IMR-90 (cell line): ENCODE results near the gene ERCC3. TPM values are rescaled to one million over a fixed set of nuclear protein-coding genes. Genes with fewer than 3 reads are reported as not detected.

ENCODE experiments used
- ATAC-seq: fragments of 200-7000 bp; cut with Tn5 transposase; 2 replicates; pipeline ENCODE4 v1.9.1; 2020; ENCODE audit warnings: low read depth, mild to moderate bottlenecking, moderate library complexity
- BruUV-seq: library from RNA; stranded (reverse); fragments of 400-500 nt; replicated peaks from 2 replicates; lab custom pipeline; 2021; lab: Mats Ljungman, UMichigan
- CTCF ChIA-PET: fragments of 300-600 bp; formaldehyde crosslinking; extraction: SDS; loops from one replicate; lab custom pipeline; 2021; ENCODE audit warnings: antibody characterized with exemption; lab: Yijun Ruan, JAX
- POLR2A ChIA-PET: fragments of 300-600 bp; sonication (Branson Sonifier 250); formaldehyde crosslinking; loops from one replicate; lab custom pipeline; 2022; ENCODE audit warnings: antibody characterized with exemption; ENCODE audit not compliant: unreplicated experiment; lab: Charles Lee
- DNase-seq: peaks from one replicate; pipeline ENCODE4 v3.0.0; 2013
- H2AFZ ChIP-seq: replicated peaks from 2 replicates; pipeline ENCODE3; 2013; ENCODE audit warnings: low read length, mild to moderate bottlenecking; ENCODE audit not compliant: poor library complexity
- H2AK5ac ChIP-seq: 2 replicates; pipeline ENCODE4 v1.6.1; 2013; ENCODE audit warnings: low read depth, low read length, inconsistent platforms
- H2AK9ac ChIP-seq: replicated peaks from 2 replicates; pipeline ENCODE3; 2013; ENCODE audit warnings: mild to moderate bottlenecking, low read depth, low read length, moderate library complexity; ENCODE audit not compliant: poor library complexity
- H2BK120ac ChIP-seq: 2 replicates; pipeline ENCODE4 v1.6.1; 2013; ENCODE audit warnings: low read depth, low read length, inconsistent platforms
- H2BK15ac ChIP-seq: 3 replicates; pipeline ENCODE4 v1.6.1; 2013; ENCODE audit warnings: low read depth, low read length, inconsistent platforms
- H2BK20ac ChIP-seq: 2 replicates; pipeline ENCODE4 v1.6.1; 2013; ENCODE audit warnings: low read depth, mild to moderate bottlenecking, inconsistent platforms, low read length, moderate library complexity
- H2BK5ac ChIP-seq: 2 replicates; pipeline ENCODE4 v1.6.1; 2013; ENCODE audit warnings: mild to moderate bottlenecking, low read depth, low read length, inconsistent platforms; ENCODE audit not compliant: poor library complexity, severe bottlenecking
- H3K14ac ChIP-seq: replicated peaks from 2 replicates; pipeline ENCODE4 v1.6.1; 2013; ENCODE audit warnings: low read depth, low read length, inconsistent platforms
- H3K18ac ChIP-seq: 2 replicates; pipeline ENCODE4 v1.6.1; 2013; ENCODE audit warnings: low read depth, low read length, control low read depth
- H3K23ac ChIP-seq: 2 replicates; pipeline ENCODE4 v1.6.1; 2013; ENCODE audit warnings: low read depth, low read length, inconsistent platforms
- H3K27ac ChIP-seq: 2 replicates; pipeline ENCODE4 v1.5.1; 2013; ENCODE audit warnings: mild to moderate bottlenecking, control low read depth, low read length; ENCODE audit not compliant: insufficient read depth
- H3K27me3 ChIP-seq: 2 replicates; pipeline ENCODE4 v1.6.1; 2013; ENCODE audit warnings: low read length; ENCODE audit not compliant: control insufficient read depth, insufficient read depth
- H3K36me3 ChIP-seq: 2 replicates; pipeline ENCODE4 v1.6.1; 2013; ENCODE audit warnings: low read length, mixed read lengths; ENCODE audit not compliant: control insufficient read depth, insufficient read depth
- H3K4ac ChIP-seq: 2 replicates; pipeline ENCODE4 v1.6.1; 2013; ENCODE audit warnings: low read depth, low read length, inconsistent platforms
- H3K4me1 ChIP-seq: 2 replicates; pipeline ENCODE4 v1.6.1; 2013; ENCODE audit warnings: low read length, mixed read lengths; ENCODE audit not compliant: control insufficient read depth, insufficient read depth
- H3K4me2 ChIP-seq: 2 replicates; pipeline ENCODE4 v1.6.1; 2013; ENCODE audit warnings: low read depth, mild to moderate bottlenecking, control low read depth, low read length, moderate library complexity
- H3K4me3 ChIP-seq: 2 replicates; pipeline ENCODE4 v1.5.1; 2013; ENCODE audit warnings: low read depth, mild to moderate bottlenecking, control low read depth, low read length, moderate library complexity; ENCODE audit not compliant: insufficient read depth
- H3K56ac ChIP-seq: 2 replicates; pipeline ENCODE4 v1.6.1; 2013; ENCODE audit warnings: low read length, inconsistent platforms; ENCODE audit not compliant: insufficient read depth; ENCODE audit errors: extremely low read depth
- H3K79me1 ChIP-seq, 2 experiments: 2 replicates each; pipeline ENCODE4 v1.6.1; 2013; ENCODE audit warnings: low read length in 2 of 2, inconsistent platforms in 1 of 2, low read depth in 1 of 2
- H3K9ac ChIP-seq: 2 replicates; pipeline ENCODE4 v1.6.1; 2013; ENCODE audit warnings: low read depth, low read length, control low read depth
- H3K9me1 ChIP-seq: 2 replicates; pipeline ENCODE4 v1.6.1; 2013; ENCODE audit warnings: low read length, inconsistent platforms; ENCODE audit not compliant: insufficient read depth
- H3K9me3 ChIP-seq: 2 replicates; pipeline ENCODE4 v1.6.1; 2013; ENCODE audit warnings: low read length; ENCODE audit not compliant: control insufficient read depth, insufficient read depth
- H4K20me1 ChIP-seq: 2 replicates; pipeline ENCODE4 v1.6.1; 2013; ENCODE audit warnings: low read length, inconsistent platforms; ENCODE audit not compliant: insufficient read depth
- H4K5ac ChIP-seq: 2 replicates; pipeline ENCODE4 v1.6.1; 2013; ENCODE audit warnings: mild to moderate bottlenecking, low read depth, low read length, control low read depth
- H4K8ac ChIP-seq, 2 experiments: 2 replicates each; pipeline ENCODE4 v1.6.1; 2013; ENCODE audit warnings: low read depth in 2 of 2, low read length in 2 of 2, control low read depth in 1 of 2, inconsistent platforms in 1 of 2
- H4K91ac ChIP-seq: 2 replicates; pipeline ENCODE4 v1.6.1; 2013; ENCODE audit warnings: low read depth, low read length, inconsistent platforms; ENCODE audit not compliant: insufficient read depth
- CEBPB ChIP-seq: IDR thresholded peaks from 2 replicates; pipeline ENCODE4 v1.6.1; 2012; ENCODE audit warnings: low read depth, low read length, improper control_type of control experiment
- CHD1 ChIP-seq: IDR thresholded peaks from 2 replicates; pipeline ENCODE4 v1.6.1; 2012; ENCODE audit warnings: low read depth, low read length, improper control_type of control experiment
- CTCF ChIP-seq: conservative IDR thresholded peaks from 2 replicates; pipeline ENCODE4 v1.5.1; 2012; ENCODE audit warnings: mild to moderate bottlenecking, low read depth, low read length, improper control_type of control experiment
- FOS ChIP-seq: fragments of 150-350 bp; IDR thresholded peaks from 2 replicates; pipeline ENCODE4 v1.6.1; 2016; ENCODE audit warnings: low read depth, low read length
- MAZ ChIP-seq: IDR thresholded peaks from 2 replicates; pipeline ENCODE4 v1.6.1; 2012; ENCODE audit warnings: low read depth, mild to moderate bottlenecking, low read length, improper control_type of control experiment, moderate library complexity, borderline replicate concordance
- MXI1 ChIP-seq: IDR thresholded peaks from 2 replicates; pipeline ENCODE4 v1.6.1; 2012; ENCODE audit warnings: low read depth, mild to moderate bottlenecking, low read length, moderate library complexity, borderline replicate concordance
- NFE2L2 ChIP-seq: fragments of 150-350 bp; IDR thresholded peaks from 2 replicates; pipeline ENCODE4 v1.6.1; 2016; ENCODE audit warnings: low read depth, mild to moderate bottlenecking, low read length
- POLR2A ChIP-seq: IDR thresholded peaks from 2 replicates; pipeline ENCODE4 v1.6.1; 2012; ENCODE audit warnings: mild to moderate bottlenecking, low read depth, low read length
- RCOR1 ChIP-seq: IDR thresholded peaks from 2 replicates; pipeline ENCODE4 v1.6.1; 2012; ENCODE audit warnings: mild to moderate bottlenecking, low read length, improper control_type of control experiment; ENCODE audit not compliant: insufficient replicate concordance
- RFX5 ChIP-seq: IDR thresholded peaks from 2 replicates; pipeline ENCODE4 v1.8.0; 2012; ENCODE audit warnings: low read depth, mild to moderate bottlenecking, low read length, moderate library complexity
- SMC3 ChIP-seq: fragments of 150-350 bp; IDR thresholded peaks from 2 replicates; pipeline ENCODE4 v1.6.1; 2016; ENCODE audit warnings: low read depth, mild to moderate bottlenecking, antibody characterized with exemption, low read length, moderate library complexity
- USF2 ChIP-seq: fragments of 150-350 bp; IDR thresholded peaks from 2 replicates; pipeline ENCODE4 v1.6.1; 2017; ENCODE audit warnings: mild to moderate bottlenecking, antibody characterized with exemption, low read length, low read depth
- WGBS, 2 experiments: methylation state at CpG; one replicate each; pipeline versions ENCODE4 v1.1.5 to v1.1.7; 2013; ENCODE audit warnings: missing lambda C conversion rate in 2 of 2; ENCODE audit not compliant: insufficient read length in 1 of 2; ENCODE audit errors: extremely low coverage in 2 of 2; 5-methylcytosine and 5-hydroxymethylcytosine counted together
- dilution Hi-C: fragments of 300-500 bp; cut with HindIII; formaldehyde crosslinking; loops from one replicate; pipeline ENCODE4 v1.14.3; 2018; ENCODE audit warnings: low sequenced_read_pairs; ENCODE audit not compliant: unreplicated experiment
- in situ Hi-C: fragments of 300-500 bp; cut with MboI; formaldehyde crosslinking; loops from 3 replicates; pipeline ENCODE4 v1.14.3; 2019; ENCODE audit warnings: low sequenced_read_pairs, inconsistent platforms, mixed read lengths
- intact Hi-C: fragments of 100-400 bp; cut with micrococcal nuclease; formaldehyde crosslinking; loops from 2 replicates; pipeline ENCODE4 v1.10.0; 2022
- polyA plus RNA-seq, 3 experiments: library from polyadenylated mRNA; depleted of rRNA; stranded (reverse); fragments of >200 nt; gene quantifications; 2 replicates each; pipeline ENCODE4 v1.2.3, GENCODE V29; 2012; ENCODE audit warnings: low replicate concordance in 1 of 3
- total RNA-seq: library from RNA; depleted of rRNA; stranded (reverse); fragments of >200 nt; gene quantifications from 2 replicates; pipeline ENCODE4 v1.2.3, GENCODE V29; 2012

ERCC3 gene
- total and polyA plus RNA-seq, 2 of the 4 experiments (the other 2 are of a cell fraction), result 43.2 to 52.0 TPM

- Histone ChIP-seq H2AFZ (peak overlapping the region; percentile 99), H4K20me1 (no peaks in the 10 kb centered on the region), H2BK15ac (no peak overlapping the region), H3K9ac (peak overlapping the region; percentile 84), H2AK9ac (peak overlapping the region; percentile 98), H2BK5ac (no peak overlapping the region), H2BK120ac (no peak overlapping the region), H3K36me3 (peaks cover 35% of the 10 kb centered on the region), H3K9me1 (peaks cover 2% of the 10 kb centered on the region; the same call in 1 of the 2 replicates), H3K4me2 (peak overlapping the region; percentile 86), H4K91ac (peak overlapping the region; percentile 71; the same call in 1 of the 2 replicates), H3K14ac (peak overlapping the region; percentile 55; the same call in 1 of the 2 replicates), H3K18ac (no peak overlapping the region), H4K5ac (peak overlapping the region; percentile 89), H3K27me3 (no peaks in the 10 kb centered on the region), H3K79me1 (peaks cover 32 to 42% of the 10 kb centered on the region in 2 experiments), H3K9me3 (no peaks in the 10 kb centered on the region), H2BK20ac (no peak overlapping the region), H3K4me1 (peaks cover 6% of the 10 kb centered on the region), H2AK5ac (peak overlapping the region; percentile 1; the same call in 1 of the 2 replicates), H3K4ac (peak overlapping the region; percentile 94), H3K56ac (0 out of 2 replicates have a peak overlapping the region, but pooled peaks have one; percentile 2), H4K8ac (peak overlapping the region; percentile 90 to 92; a peak in 3 of 4 replicates), H3K4me3 (peak overlapping the region; percentile 89), H3K27ac (peak overlapping the region; percentile 85), H3K23ac (peak overlapping the region; percentile 93; the same call in 1 of the 2 replicates)
- intact Hi-C loops, result loop anchor here (5.0 kb wide), 2 partner anchors 211 to 226 kb away; no protein-coding TSS in a partner anchor
- in situ Hi-C loops, result loop anchor here (25.0 kb wide), 1 partner anchor 694 kb away; no protein-coding TSS in a partner anchor
- dilution Hi-C loops, result no loop called here
- no peak for DNase-seq
- POLR2A ChIA-PET, result interaction anchor here (0.5 to 0.7 kb wide), 2 partner anchors 12 to 170 kb away, joined by 3 read pairs; no protein-coding TSS in a partner anchor
- no peak for TF ChIP-seq CEBPB
- no peak for TF ChIP-seq MXI1
- no peak for TF ChIP-seq USF2
- TF ChIP-seq POLR2A, result no peak
- no peak for TF ChIP-seq RCOR1
- no peak for TF ChIP-seq CTCF
- TF ChIP-seq RFX5, result no peak
- TF ChIP-seq NFE2L2, result no peak
- no peak for TF ChIP-seq CHD1
- TF ChIP-seq MAZ, result no peak
- no peak for TF ChIP-seq FOS
- TF ChIP-seq SMC3, result no peak
- ATAC-seq, result no peak
- CTCF ChIA-PET, result no interaction called here
- WGBS, 2 experiments, result 11% methylated on average over 12 of the region's 13 CpGs; no CpG with 5 or more reads in 1 of the 2 experiments
- no TSS peak for BruUV-seq
Measured at GRCh38 chr2:127293386-127293747, 577 bp downstream of the ERCC3 start.
